GM18868 (cell line): ENCODE measurements around the gene LIN9.
"Not testable (repeated sequence)": the region's sequence is repeated elsewhere in the genome, so short reads cannot be mapped to it uniquely, and the experiment has no call there.

ENCODE experiments used
- ATAC-seq: cut with Tn5 transposase; IDR thresholded peaks from one replicate; pipeline ENCODE4 v1.9.1; 2021; ENCODE audit warnings: mild to moderate bottlenecking, moderate library complexity; ENCODE audit not compliant: unreplicated experiment

Gene LIN9

DNA sequence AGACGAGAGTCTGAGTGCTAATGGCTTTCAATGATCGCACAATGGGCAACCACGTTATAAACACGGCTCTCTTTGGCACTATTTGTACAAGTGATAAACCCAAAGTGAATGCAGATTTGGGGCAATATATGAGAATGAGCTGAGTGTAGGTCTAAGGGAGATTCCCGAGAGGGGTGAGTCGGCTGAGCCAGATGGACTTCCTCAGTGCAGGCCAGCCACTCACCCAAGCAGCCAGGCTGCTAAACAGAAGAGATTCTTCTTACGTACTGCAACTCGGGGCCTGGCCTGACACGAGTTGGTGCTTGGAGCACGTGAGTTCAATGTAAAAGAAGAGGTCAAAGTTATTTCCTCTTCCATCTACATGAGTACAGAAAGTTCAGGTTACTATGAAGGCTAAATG is 91.7 kb downstream of the LIN9 start:
- ATAC-seq = no peak

- no peak for ATAC-seq
Observed at GRCh38 chr1:226216056-226216455, 92.9 kb downstream of the LIN9 start.

DNA sequence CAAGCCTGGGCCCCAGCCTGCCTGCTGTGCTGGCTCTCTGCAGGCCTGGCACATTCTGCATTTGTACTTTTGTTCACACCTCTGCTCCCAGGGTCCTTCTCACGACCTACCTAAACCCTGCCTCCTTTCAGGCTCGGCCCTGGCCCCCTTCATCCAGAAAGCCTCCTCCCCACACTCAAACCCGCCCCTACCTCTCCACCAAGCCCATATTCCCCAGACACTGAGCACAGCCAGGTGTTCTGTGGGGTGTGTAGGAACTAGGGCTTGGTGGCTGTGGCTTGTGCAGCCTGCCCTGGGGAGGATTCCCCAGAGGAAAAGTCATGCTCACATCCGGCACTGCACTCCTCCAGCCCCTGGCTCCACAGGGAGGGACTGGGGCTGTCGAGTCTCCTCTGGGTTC is 93.7 kb downstream of the LIN9 start:
- ATAC-seq = no peak

- no peak for ATAC-seq
Observed at GRCh38 chr1:226212545-226212944, 96.4 kb downstream of the LIN9 start.

- no peak for ATAC-seq
Observed at GRCh38 chr1:226211181-226211821, 97.7 kb downstream of the LIN9 start.

- no peak for ATAC-seq
Observed at GRCh38 chr1:226210571-226211176, 98.3 kb downstream of the LIN9 start.

DNA sequence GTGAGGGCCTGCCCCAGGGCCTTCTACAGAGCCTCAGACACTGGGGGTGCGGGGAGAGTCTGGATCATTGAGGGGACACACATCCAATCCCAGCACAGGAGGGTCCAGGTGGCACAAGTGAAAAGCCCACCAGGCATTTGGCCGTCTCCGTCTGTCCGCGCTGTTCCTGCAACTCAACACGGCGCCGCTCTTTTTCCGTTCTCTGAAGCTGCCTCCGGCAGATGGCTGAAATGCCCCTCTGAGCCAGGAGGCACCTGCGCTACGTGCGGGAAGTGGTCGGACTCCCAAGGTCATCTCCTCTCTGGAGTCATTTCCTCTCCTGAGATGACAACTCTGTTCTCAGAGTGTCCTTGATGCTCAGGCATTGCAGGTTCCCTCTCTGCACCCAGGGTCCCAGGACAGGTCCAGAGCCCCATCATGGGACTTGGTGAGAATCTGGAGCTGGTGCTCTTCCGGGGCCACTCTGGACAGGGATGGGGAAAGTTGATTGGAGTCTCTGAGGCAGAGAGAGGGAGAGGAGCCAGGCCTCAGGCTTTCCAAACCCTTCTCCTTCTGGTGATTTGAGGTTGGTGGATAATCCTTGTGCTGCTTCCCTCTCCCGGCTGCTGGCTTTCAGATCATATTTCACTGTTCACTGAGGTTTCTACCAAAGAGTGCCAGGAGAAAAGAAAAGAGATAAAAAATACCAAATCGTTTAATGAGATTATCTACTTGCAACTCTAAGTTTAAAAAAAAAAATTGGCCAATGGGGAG is 99.5 kb downstream of the LIN9 start:
- ATAC-seq = no peak

GRCh38 chr1:226207048-226207447 is 101.9 kb downstream of the LIN9 start:
- ATAC-seq = no peak

DNA sequence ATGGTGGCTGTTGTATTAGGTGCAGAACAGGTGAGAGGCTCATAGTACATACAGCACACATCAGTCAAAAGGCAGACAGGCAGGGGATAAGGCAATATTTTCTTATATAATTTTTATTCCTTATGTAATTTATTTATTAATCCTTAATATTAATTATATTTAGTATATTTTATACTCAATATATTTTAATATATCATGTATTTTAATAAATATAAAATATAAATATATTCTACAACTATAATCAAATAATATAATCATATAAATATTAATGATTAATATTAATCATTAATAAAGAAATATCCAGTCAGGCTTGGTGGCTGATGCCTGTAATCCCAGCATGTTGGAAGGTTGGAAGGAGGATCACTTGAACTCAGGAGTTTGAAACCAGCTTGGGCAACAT is 104.8 kb downstream of the LIN9 start:
- no peak for ATAC-seq

- ATAC-seq = no peak
Observed at GRCh38 chr1:226203655-226204054, 105.3 kb downstream of the LIN9 start.

GRCh38 chr1:226203240-226203639 is 105.7 kb downstream of the LIN9 start:
- ATAC-seq = no peak

- not testable (repeated sequence) for ATAC-seq
Observed at GRCh38 chr1:226202666-226203065, 106.3 kb downstream of the LIN9 start.

GRCh38 chr1:226202246-226202645 is 106.7 kb downstream of the LIN9 start:
- ATAC-seq = no peak

GRCh38 chr1:226201029-226201593 is 107.9 kb downstream of the LIN9 start:
- ATAC-seq = peak; percentile 68

GRCh38 chr1:226199971-226200370 is 109.0 kb downstream of the LIN9 start:
- no peak for ATAC-seq

GRCh38 chr1:226195144-226195543 is 113.8 kb downstream of the LIN9 start:
- ATAC-seq = no peak

DNA sequence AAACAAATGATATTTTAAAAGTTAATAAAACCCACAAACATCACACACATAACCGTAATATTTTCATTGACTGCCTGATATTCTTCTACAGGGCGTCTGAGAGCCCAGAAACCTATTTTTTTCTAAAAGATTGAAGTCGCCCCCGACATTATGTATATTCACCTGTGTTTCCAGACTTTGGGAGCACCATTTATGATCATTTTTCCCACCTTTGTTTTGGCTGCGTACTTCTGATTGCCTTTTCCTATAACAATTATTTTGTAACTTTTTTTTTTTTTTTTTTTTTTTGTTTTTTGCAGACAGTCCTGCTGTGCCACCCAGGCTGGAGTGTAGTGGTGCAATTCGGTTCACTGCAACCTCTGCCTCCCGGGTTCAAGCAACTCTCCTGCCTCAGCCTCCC is 121.6 kb downstream of the LIN9 start:
- ATAC-seq = no peak

- no peak for ATAC-seq
Observed at GRCh38 chr1:226187019-226187322, 122.0 kb downstream of the LIN9 start.

- peak; percentile 93 for ATAC-seq
Observed at GRCh38 chr1:226186124-226187018, 122.6 kb downstream of the LIN9 start, which contains the start of gene ACBD3. ACBD3 (minus strand) TSS chr1:226186741; CDS start chr1:226186675, 66 bp downstream.

GRCh38 chr1:226185141-226186036 is 123.6 kb downstream of the LIN9 start:
- ATAC-seq = no peak
